Epithelial cell of prostate (primary cell): ENCODE measurements around the gene FECH.
"Not testable (repeated sequence)": the region's sequence is repeated elsewhere in the genome, so short reads cannot be mapped to it uniquely, and the experiment has no call there.

Source experiments
- DNase-seq: peaks from one replicate; pipeline ENCODE4 v3.0.0-alpha.2; 2011; ENCODE audit warnings: low read depth, low spot score
- H3K27ac ChIP-seq: fragments of 450-650 bp; 2 replicates; pipeline ENCODE4 v1.5.1; 2017; ENCODE audit warnings: mild to moderate bottlenecking

FECH gene, protein sequence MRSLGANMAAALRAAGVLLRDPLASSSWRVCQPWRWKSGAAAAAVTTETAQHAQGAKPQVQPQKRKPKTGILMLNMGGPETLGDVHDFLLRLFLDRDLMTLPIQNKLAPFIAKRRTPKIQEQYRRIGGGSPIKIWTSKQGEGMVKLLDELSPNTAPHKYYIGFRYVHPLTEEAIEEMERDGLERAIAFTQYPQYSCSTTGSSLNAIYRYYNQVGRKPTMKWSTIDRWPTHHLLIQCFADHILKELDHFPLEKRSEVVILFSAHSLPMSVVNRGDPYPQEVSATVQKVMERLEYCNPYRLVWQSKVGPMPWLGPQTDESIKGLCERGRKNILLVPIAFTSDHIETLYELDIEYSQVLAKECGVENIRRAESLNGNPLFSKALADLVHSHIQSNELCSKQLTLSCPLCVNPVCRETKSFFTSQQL

DNA sequence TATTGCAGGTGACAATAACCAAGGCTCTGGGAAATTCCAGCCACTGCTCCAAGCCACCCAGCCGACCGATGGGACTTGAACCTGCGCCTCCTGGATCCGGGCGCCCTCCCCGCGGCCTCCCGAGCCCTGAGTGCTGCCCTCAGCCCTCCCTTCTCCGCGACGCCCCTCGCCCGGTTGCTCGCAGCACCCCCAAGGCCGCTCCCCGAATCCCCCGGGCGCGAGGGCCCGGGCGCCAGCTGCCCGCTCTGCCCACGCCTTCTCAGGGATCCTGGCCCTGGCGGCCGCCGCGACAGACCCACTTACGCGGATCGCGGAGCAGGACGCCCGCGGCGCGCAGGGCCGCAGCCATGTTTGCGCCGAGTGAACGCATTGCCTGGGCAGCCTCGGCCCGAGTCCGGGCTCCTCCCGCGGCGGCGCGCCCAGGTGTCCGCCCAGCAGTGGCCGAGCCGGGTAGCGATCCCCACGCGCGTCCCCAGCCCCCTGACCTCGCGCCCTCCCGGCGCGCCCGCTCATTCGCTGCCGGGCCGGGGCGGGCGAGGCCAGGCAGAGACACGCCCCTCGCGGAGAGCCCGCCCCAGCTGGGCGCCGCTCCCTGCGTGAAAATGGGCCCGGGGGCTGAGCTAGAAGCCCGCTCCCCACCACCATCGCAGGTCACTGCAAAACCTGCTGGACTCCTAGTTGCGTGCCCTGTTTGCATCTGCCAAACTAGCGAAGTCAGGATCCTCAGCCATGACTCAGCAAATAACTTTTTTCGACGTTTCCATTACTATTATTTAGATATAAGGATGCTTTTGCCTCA, at the start of gene FECH:
Gene FECH, minus strand, starts transcription at position 452 of the 799 bp plus-strand sequence. Its CDS starts 82 bp downstream, at position 370.
- peak within 1 kb of the TSS; percentile 70 for H3K27ac ChIP-seq
- peak; percentile 3 for DNase-seq

- DNase-seq = no peak
- no peak overlapping the region for H3K27ac ChIP-seq
Measured at GRCh38 chr18:57635003-57635822, 48.7 kb upstream of the FECH start.

- H3K27ac ChIP-seq = no peak overlapping the region
- DNase-seq = no peak
Measured at GRCh38 chr18:57631697-57632096, 45.2 kb upstream of the FECH start.

DNA sequence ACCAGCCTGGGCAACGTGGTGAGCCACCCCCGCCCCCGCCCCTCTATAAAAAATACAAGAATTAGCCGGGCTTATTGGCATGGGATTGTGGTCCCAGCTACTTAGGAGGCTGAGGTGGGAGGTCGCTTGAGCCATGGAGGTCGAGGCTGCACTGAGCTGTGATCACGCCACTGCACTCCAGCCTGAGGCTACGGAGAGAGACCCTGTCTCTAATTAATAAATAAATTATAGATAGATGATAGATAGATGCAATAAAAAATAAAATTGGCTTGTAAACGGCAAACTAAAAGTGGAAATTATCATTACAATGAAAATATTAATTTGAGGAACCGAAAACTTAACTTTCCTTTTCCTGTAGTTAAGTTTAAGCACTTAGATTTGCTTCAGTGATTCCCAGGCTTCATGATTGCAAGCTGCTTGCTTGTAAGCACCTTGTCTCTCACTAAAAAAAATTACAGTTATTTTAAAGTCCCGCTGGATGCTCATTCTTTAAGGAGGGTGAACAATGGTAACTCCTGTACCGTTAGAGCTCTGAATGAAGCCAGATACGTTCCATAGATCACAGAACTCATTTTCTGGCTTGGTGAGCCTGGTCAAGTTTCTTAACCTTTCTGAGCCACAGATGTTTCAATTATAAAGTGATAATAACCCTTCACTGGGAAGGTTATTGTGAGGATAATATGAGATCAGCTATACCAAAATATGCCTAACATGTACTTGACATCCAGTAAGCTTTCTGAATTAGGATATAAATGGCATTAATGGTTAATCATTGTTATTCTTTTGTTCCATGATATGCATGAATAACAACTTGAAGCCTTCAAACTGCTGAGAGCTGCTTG, 44.5 kb upstream of the FECH start:
- no peak for DNase-seq
- peak overlapping the region; percentile 47 for H3K27ac ChIP-seq

GRCh38 chr18:57630002-57630753, 43.7 kb upstream of the FECH start:
- peak; percentile 72 for DNase-seq
- peak overlapping the region; percentile 47 for H3K27ac ChIP-seq

DNA sequence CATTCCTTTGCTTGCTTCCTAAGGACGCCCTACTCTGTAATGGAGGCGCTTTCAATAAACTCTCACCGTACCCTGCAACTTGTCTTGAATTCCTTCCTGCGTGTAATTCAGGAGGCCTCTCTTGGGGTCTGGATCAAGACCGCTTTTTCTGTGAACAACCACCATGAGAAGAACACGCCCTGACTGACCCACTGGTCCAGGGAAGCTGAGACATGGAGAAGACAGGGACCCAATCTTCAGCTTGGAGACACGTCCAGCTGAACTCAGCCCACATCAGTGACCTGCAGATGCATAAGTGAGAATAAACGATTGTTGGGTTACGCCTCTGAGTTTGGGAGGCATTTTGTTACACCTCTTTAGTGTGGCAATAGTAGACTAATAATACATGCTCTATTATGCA, 42.9 kb upstream of the FECH start:
- no peak overlapping the region for H3K27ac ChIP-seq
- DNase-seq = no peak

DNA sequence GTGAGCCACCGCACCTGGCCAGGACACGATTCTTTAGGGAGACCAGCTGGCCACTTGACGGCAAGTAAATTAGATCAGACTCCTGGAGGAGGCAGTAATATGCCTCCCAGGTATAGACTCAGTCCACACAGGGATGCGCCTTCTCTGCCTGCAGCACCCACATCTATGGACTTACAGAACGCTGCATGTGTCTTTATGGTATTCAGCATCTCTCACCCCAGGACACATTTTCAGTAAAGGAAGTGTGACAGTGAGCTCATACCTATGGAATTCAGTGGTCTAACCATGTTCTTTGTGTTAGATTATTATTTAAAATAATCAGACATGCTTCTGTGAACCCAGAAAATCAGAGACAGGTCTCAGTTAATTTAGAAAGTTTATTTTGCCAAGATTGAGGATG, 41.0 kb upstream of the FECH start:
- no peak overlapping the region for H3K27ac ChIP-seq
- DNase-seq = no peak

DNA sequence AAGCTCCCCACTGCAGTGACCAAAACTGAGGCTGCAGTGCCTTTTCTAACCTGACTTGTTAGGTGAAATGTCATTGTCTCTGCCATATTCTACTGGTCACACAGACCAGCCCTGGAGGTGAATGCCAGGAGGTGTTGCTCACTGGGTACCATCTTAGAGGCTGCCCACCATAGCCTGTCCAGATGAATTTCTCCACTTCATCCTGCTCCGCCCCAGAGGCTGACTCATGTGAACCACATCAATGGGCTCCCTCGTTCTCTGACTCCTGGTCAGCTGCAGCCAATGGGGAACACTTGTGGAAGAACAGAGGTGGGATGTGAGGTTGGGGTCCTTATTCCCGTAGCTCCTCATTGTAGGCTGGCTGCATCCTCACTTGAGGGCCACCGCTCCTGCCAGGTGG, 38.5 kb upstream of the FECH start:
- DNase-seq = no peak

GRCh38 chr18:57621246-57621604, 34.7 kb upstream of the FECH start:
- DNase-seq = no peak
- H3K27ac ChIP-seq = peak overlapping the region; percentile 76

More for the DNA sequence above, 38.5 kb upstream of the FECH start:
- H3K27ac ChIP-seq = no peak overlapping the region

- no peak for DNase-seq
- no peak overlapping the region for H3K27ac ChIP-seq
Measured at GRCh38 chr18:57619876-57620275, 33.4 kb upstream of the FECH start.

DNA sequence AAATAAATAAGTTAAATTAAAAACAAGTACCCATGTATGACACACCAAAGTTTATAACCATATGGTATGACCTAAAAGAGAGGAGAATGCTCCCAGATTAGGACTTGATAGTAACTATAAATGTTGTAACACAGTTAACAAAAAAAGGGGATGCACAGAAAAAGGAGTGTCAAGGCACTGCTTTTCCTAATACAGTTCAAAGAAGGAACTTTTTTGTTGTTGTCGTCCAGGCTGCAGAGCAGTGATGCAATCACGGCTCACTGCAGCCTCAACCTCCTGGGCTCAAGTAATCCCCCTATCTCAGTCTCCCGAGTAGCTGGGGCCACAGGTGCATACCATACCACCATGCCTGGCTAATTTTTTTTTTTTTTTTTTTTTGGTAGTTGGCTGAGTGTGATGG, 32.4 kb upstream of the FECH start:
- no peak overlapping the region for H3K27ac ChIP-seq
- DNase-seq = no peak

DNA sequence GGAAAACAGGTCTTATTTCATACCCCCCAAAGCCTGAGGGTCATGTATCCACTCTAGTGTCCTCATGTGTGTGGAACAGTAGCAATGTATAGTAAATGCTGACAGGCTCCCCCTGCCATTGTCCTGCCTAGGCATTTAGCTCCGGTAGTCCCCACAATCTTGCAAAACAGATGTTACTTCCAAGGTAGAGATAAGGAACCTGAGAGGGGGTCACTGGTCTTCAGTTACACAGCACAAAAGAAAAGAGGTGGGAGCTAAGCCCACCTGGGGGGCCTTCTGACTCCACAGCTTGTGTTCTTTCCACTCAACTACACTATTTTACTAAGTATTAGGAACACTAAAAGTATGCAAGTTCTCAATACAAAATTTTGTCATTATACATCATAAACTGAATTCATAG, 17.4 kb upstream of the FECH start:
- no peak overlapping the region for H3K27ac ChIP-seq
- no peak for DNase-seq

GRCh38 chr18:57595347-57595746, 8.8 kb upstream of the FECH start:
- DNase-seq = no peak
- H3K27ac ChIP-seq = no peak overlapping the region

GRCh38 chr18:57592716-57593115, 6.2 kb upstream of the FECH start:
- H3K27ac ChIP-seq, DNase-seq: not testable (repeated sequence)

- no peak for DNase-seq
- no peak overlapping the region for H3K27ac ChIP-seq
Measured at GRCh38 chr18:57589161-57589560, 2.7 kb upstream of the FECH start.

GRCh38 chr18:57587098-57587661, 678 bp upstream of the FECH start:
- peak overlapping the region; percentile 70 for H3K27ac ChIP-seq
- no peak for DNase-seq

GRCh38 chr18:57585855-57586250, 649 bp downstream of the FECH start:
- H3K27ac ChIP-seq = peak overlapping the region; percentile 70
- DNase-seq = no peak

GRCh38 chr18:57585421-57585820, 1.1 kb downstream of the FECH start:
- DNase-seq = no peak
- H3K27ac ChIP-seq = no peak overlapping the region

- no peak overlapping the region for H3K27ac ChIP-seq
- no peak for DNase-seq
Measured at GRCh38 chr18:57584444-57584843, 2.1 kb downstream of the FECH start.
